Measurements from ENCODE around the gene SUPT16H.

- TF ChIP-seq, protein P1, sequence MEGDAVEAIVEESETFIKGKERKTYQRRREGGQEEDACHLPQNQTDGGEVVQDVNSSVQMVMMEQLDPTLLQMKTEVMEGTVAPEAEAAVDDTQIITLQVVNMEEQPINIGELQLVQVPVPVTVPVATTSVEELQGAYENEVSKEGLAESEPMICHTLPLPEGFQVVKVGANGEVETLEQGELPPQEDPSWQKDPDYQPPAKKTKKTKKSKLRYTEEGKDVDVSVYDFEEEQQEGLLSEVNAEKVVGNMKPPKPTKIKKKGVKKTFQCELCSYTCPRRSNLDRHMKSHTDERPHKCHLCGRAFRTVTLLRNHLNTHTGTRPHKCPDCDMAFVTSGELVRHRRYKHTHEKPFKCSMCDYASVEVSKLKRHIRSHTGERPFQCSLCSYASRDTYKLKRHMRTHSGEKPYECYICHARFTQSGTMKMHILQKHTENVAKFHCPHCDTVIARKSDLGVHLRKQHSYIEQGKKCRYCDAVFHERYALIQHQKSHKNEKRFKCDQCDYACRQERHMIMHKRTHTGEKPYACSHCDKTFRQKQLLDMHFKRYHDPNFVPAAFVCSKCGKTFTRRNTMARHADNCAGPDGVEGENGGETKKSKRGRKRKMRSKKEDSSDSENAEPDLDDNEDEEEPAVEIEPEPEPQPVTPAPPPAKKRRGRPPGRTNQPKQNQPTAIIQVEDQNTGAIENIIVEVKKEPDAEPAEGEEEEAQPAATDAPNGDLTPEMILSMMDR (conservative IDR thresholded peaks at IDR 0.05; ENCODE audit: low read depth in 2 of 2): no peak
- no peak for TF ChIP-seq ZNF331 (CRISPR knock-in tag; IDR thresholded peaks at IDR 0.05; ENCODE audit: low read depth)
- TF ChIP-seq POLR2AphosphoS5 (IDR thresholded peaks at IDR 0.05; ENCODE audit: low read depth): no peak
- no peak for TF ChIP-seq EZH2 (IDR thresholded peaks at IDR 0.05; ENCODE audit: low read depth, unreplicated experiment)
These were observed 62.9 kb downstream of the SUPT16H start for GRCh38 chr14:21320913-21321312.

All from GM23338 (cell line).